ENCODE measurements around the gene EPB41L4B.

DNA sequence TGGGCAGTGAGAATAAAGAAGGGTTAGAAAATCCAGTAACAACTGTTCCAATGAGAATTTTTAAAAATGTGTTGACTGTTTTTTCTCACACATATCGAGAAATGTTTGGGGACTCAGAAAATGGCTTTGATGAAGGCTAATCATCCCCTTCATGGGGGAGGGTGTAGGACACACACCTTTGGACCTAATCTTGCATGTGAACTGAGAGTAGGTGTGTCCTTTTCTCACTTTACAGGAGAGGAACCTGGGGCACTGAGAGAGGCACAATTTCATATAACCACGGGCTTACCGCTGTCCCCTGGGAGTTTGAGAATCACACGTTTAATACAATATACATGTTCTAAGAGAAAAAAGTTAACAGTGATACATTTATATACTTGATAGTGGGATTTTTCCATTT lies 171.1 kb downstream of the EPB41L4B start:
- TF ChIP-seq, protein P1, sequence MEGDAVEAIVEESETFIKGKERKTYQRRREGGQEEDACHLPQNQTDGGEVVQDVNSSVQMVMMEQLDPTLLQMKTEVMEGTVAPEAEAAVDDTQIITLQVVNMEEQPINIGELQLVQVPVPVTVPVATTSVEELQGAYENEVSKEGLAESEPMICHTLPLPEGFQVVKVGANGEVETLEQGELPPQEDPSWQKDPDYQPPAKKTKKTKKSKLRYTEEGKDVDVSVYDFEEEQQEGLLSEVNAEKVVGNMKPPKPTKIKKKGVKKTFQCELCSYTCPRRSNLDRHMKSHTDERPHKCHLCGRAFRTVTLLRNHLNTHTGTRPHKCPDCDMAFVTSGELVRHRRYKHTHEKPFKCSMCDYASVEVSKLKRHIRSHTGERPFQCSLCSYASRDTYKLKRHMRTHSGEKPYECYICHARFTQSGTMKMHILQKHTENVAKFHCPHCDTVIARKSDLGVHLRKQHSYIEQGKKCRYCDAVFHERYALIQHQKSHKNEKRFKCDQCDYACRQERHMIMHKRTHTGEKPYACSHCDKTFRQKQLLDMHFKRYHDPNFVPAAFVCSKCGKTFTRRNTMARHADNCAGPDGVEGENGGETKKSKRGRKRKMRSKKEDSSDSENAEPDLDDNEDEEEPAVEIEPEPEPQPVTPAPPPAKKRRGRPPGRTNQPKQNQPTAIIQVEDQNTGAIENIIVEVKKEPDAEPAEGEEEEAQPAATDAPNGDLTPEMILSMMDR (conservative IDR thresholded peaks at IDR 0.05 in 1 of 2, IDR thresholded peaks at IDR 0.05 in 1 of 2; ENCODE audit: low read depth in 1 of 2, low read length in 2 of 2): no peak
- no peak for TF ChIP-seq EZH2 (IDR thresholded peaks at IDR 0.05; ENCODE audit: low read length, missing control alignments)
